Activated T-helper 1 cell treated with Interleukin-2 at 50 U/mL for 16 hours (primary cell): ENCODE data around the gene ACBD4.

Experiments
- DNase-seq: peaks from one replicate; pipeline ENCODE4 v3.0.0-alpha.2; 2020; ENCODE audit warnings: low read depth

Gene ACBD4

DNA sequence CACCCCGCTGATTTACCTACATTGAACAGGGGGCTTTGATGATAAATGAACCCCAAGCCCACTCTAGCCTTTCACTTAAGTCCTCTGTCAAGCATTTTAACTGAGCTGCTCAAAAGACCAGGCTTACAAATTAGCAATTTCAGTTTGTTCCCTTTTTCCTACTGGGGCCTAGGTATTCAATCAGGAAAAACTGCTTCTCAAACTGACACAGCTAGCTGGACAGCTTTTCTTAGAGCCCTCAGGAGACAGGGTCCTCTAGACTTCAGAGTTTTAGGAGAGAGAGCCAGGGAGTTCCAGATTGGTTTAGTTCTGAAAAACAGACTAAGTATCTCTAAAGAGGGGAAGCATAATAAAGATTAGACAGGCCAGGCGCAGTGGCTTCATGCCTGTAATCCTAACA lies 20.0 kb downstream of the ACBD4 start:
- no peak for DNase-seq

DNA sequence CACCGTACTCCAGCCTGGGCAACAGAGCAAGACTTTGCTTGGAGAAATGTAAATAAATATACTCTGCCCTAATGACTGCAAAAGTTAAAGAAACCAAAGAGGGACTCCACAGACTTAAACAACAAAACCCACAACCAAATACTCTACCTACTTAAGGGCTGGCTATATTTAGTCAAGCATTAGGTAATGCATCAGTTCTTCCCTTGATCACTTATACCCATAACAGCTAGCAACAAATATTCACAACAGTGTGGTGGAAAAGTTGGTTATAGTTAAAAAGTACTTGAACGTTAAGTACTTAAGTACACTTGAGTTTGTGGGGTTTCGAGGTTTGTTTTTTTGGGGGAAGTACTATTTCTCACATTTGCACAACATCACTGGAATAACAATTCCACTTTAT lies 20.8 kb downstream of the ACBD4 start:
- DNase-seq = no peak

DNA sequence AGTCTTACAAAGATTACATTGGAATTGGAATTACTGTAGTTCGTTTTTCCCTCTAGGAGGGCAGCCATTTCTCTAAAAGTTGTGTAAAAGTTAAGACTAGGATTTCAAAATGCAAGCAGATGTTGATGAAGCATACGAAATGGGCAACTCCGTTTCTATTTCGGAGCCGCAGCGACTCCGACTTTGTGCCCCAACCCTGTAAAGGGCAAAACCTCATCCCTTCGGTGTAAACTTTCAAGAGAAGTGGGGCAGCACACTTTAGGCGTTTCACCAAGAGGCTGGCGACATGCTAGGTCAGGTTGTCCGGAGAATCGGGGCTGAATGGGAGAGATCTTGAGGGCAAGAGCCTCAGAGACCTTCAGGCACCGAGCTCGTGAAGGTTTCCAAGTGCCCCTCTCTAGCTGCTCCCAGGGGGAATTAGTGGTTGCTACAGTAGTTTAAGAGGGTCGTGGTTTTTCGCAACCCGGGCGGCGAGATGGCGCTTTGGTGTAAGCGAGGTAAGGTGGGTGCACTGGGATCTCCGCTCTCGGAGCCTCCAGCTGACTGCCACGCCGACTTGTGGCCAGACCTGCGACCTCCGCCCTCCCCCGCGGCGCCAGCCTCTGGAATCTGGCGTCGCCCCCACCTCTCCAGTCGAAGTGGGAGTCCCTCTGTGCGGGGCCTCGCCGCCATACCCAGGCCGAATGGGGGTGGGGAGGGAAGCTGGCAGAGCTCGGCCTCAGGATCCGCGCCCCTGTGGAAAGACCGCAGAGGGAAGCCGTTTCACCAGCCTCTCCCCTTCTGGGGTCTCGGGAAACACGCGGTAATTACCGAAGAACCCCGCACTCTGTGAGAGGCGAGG lies 25.2 kb downstream of the ACBD4 start:
- peak; percentile 45 for DNase-seq

DNA sequence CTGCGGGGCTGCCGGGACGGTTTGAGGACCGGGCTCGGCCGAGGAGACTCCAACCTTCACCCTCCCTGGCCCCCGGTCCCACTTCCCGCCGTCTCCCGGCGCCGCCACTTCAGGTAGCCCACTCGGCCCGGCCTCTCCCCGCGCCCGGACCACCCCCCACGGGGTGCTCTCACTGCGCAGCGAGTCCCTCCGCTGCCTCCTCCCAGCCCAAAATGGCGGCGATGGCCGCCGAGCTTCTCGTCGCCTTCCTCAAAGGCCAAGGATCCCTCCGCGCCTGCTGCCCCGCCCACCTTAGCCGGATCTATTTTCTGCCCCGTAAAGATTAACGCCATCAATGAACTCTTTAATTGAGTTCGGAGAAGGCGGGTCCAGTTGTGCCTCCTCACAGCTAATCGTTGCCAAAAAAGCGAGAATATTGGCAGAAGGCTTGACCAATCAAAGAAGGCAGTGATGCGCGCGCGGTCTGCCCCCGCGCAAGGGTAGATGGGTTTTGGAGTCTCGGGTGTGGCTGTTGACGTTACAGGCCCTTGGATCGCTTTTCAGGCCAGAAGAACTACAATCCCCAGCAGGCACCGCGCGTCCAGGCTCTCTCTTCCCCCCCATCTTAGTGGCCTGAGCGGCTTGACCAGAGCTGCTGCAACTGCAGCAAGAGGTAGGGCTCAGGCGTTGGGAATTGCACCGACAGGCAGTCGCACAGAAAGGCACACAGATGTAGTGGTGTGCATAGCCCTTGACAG lies 26.0 kb downstream of the ACBD4 start, which contains the start of gene HEXIM2:
Gene HEXIM2, plus strand, starts transcription at position 588 of the 737 bp plus-strand sequence. CDS start 919 bp downstream, outside the sequence.
- peak; percentile 93 for DNase-seq

DNA sequence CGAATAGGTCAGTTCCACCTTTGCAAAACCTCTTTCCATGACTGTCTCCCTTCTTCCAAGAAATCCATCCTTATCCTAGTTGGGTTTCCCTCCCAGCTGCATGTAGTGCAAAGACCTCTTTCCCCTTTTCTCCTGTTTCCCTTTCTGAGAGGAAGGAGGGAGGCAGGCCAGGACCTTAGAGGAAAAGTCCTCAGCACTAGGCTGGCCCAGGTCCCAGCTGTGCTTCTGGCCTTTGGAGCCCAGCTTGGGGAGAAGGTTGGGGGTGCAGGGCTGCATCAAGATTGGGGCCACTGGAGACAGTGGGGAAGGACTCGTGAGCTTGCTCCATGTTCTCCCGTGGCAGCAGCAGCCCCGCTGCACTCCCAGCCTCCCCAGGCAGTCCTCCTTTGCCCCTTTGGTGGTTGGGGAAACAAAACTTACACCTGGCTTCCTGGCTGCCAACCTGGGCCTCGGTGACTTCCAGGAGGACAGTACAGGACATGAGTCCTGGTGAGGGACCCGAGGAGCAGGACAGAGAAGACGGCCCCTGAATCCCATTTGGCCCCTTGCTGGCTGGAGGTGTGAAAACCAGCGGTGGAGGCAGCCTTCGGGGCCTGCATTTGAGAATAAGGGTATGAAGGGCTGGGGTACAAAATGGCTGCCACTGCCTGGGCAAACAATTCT lies 26.7 kb downstream of the ACBD4 start:
- no peak for DNase-seq

DNA sequence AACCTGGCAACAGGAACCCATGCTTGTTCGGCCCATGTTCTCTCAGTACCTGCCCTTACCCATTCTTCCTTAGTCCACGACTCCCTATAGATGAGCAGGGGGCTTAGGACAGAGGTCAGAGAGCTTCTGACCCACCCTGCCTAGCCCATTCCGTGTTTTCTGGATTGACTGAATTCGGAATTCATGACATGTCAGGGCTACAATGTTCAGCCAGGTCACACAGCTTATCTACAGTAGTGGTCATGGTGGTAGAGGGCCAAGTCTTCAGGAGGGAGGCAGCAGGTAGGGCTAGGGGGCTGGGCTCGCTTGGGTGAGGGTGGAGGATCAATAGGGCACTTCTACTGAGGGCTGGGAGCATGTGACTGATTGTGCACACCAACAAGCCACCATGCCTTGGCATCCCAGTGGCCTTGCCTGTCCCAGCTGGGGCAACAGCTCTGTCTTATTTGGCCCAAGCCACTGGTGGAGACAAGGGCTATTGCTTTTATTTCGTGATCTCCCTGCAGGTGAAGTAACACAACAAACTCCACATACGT lies 29.3 kb downstream of the ACBD4 start:
- no peak for DNase-seq

DNA sequence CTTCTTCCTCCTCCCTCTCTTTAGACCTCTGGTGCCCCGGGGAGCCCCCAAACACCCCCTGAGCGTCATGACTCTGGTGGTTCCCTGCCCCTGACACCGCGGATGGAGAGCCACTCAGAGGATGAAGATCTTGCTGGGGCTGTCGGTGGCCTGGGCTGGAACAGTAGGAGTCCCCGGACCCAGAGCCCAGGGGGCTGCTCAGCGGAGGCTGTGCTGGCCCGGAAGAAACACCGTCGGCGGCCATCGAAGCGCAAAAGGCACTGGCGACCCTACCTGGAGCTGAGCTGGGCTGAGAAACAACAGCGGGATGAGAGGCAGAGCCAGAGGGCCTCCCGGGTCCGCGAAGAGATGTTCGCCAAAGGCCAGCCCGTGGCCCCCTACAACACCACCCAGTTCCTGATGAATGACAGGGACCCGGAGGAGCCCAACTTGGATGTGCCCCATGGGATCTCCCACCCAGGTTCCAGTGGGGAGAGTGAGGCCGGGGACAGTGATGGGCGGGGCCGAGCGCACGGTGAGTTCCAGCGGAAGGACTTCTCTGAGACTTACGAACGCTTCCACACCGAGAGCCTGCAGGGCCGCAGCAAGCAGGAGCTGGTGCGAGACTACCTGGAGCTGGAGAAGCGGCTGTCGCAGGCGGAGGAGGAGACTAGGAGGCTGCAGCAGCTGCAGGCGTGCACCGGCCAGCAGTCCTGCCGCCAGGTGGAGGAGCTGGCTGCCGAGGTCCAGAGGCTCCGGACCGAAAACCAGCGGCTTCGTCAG lies 33.7 kb downstream of the ACBD4 start:
- no peak for DNase-seq

DNA sequence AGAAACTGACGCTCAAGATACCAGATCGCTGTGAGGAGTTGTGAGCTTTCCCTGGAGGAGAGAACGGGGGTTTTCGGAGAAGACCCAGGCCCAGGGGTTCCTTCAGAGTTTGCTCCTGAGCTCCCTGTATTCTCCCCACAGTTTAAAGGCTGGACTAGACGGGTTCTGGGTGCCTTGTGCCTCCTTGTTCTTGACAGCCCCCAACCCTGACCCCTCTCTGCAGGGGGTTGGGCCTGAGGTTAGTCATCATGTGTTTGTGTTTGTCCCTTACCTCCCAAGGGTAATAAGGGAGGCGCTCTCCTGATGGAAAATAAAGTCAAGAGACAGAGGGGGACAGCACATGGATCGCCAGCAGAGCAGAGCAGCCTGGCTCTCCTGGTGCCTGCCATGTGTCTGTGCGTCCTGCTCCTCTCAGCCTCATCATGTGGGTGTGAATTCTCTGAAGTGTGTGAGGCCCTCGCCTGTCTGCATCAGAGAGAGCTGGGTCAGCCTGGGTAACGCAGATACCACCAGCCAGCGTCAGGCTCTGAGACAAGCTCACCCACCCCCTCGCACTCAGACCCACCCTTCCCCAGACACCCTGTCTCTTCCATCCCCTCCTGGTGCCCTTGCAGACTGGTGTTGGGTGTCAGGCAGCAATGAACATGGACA lies 34.9 kb downstream of the ACBD4 start:
- DNase-seq = no peak

DNA sequence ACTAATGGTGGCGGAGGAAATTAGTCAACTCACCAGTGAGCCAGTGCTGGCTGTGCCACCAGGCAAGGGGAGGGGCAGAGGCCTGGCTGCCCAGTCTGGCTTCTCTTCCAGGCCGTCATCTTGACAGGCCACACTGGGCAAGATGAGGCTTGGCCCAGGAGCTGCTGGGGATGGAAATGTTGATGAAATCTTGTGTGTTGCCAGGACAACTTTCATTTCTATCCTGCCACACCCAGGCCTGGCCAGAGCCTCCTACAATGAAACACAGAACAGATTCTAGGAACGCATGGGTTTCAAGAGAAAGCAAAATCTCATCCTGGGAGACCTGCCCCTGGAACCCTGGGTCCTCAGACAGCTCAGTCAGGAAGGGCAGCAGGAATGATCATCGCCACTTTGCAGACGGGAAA lies 35.4 kb downstream of the ACBD4 start:
- DNase-seq = no peak

DNA sequence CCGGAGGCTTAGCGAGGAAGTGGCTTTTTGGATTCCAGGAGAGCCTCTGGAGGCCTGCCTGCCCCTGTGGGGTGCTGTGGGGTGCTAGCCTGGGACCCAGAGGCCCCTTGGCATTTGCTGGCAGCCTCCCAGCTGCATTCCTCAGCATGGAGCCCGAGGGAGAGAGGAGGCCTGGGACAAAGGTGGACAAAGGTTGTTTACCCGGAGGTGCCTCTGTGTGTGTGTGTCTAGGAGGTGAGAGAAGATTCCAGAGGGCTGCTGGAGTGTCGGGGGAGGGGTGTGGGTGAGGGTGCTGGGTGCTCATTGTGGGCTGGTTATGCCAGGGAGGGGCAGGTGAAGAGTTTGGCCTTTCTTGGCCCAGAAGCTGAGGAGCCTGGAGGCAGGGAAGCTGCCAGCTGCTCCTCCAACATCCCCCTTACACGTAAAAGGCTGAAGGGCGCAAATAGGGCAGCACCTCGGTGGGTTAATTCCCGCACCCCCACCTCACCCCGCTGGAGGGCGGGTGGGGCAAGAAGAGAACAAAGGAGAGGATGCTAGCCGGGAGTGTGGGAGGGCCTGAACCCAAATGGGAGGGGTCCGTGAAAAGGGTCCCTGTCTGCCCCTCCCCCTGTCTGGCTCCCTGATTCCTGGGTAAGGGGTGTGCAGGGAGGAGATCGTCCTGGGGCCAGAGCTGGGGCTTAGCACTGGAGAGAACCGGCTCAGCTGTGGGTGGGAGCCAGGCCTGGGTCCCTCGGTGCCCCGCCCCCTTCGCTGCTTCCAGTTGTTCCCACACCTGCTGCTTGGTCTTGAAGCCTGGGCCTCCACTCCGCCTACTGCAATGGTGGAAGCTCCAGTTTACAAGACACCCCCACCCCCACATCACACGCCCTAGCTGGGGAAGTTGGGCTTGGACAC lies 36.1 kb downstream of the ACBD4 start:
- no peak for DNase-seq

DNA sequence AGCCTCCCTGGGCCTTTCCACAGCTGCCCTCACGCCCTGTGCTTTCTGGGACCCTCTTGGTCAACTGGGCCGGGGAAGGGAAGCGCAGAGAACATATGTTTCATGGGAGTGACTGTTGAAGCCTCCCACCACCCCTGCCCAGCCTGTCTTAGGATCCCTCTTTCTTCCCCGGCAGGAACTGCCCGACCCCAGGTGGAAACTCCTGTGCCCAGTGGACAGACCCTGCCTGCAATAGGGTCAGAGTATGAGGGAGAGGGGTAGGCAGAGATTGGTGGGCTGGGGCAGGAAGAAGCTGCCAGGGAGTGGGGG lies 36.7 kb downstream of the ACBD4 start:
- no peak for DNase-seq

DNA sequence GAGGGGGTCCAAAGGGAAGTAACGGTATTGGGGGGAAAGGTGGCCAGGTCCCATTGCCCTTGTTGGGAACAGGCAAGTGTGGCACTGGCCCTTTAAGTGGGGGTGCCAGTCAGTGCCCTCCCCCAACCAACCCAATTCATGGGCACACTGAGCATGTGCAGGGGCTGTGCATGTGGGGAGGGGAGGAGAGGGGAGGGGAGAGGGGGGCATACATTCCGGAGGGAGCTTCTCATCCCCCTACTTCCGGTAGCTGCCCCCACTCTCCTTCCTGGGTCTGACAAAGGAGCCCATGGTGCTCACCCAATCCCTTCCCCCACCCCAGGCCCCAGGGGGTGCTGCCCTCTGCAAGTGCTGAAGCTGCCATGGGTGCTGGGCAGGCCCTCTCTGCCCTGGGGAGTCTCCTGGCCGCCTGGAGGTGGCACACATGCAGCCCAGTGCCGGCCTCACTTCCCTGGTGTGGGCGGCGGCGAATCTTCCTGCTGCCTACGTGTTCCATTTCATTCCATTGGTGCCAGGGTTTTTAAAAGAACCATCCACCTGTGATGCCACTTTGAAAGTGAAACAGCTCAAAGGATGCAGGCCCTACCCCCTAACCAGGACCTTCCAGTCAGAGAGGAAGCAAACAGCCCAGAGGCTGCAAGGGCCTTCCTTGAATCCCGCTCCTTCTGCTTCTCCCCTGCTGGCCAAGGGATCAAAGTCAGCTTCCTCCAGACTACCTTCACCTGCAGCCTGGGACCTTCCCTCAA lies 37.2 kb downstream of the ACBD4 start:
- peak; percentile 22 for DNase-seq

DNA sequence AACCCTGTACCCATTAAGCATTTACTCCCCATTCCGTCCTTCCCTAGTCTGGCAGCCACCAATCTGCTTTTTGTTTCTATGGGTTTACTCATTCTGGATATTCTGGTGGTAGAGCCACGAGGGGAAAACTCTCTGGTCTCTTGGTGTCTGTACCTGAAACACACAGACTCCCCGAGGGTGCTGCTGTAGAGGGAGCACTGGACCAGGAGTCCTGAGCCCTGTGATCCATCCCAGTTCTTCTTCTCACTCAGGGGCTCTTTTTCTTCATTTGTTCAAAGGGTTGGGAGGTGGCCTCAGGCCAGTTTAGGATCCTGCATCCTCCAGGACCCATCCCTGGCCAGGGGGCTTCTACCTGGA lies 40.2 kb downstream of the ACBD4 start:
- DNase-seq = no peak

DNA sequence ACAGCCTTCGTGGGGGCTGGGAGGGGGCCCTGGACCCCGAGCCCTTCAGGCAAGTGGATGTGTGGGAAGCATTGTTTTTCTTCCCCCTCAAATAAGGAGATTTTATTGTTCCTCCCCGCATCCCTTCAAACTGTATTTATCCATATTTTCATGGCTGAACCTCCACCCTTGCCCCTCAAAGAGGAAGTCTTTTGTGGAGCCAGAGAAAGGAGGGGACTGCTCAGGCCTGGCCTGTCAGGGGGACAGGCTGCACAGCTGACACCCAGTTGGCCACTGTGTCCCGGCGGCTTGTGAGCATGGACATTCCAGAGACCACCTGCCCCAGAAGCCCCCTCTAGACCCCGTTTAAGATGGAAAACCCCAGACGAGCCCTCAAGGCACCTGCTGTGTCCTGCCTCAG lies 42.1 kb downstream of the ACBD4 start:
- no peak for DNase-seq

DNA sequence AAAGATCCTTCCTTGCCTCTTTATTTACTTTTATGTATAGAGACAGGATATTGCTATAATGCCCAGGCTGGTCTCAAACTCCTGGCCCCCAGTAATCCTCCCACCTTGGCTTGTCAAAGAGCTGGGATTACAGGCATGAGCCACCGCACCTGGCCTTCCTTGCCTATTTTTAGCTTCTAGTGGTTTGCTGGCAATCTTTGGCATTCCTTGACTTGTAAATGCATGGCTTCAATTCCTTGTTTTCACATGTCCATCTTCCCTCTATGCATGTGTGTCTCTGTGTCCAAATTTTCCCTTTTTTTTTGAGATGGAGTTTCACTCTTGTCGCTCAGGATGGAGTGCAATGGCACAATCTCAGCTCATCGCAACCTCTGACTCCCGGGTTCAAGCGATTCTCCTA lies 48.7 kb downstream of the ACBD4 start:
- no peak for DNase-seq

DNA sequence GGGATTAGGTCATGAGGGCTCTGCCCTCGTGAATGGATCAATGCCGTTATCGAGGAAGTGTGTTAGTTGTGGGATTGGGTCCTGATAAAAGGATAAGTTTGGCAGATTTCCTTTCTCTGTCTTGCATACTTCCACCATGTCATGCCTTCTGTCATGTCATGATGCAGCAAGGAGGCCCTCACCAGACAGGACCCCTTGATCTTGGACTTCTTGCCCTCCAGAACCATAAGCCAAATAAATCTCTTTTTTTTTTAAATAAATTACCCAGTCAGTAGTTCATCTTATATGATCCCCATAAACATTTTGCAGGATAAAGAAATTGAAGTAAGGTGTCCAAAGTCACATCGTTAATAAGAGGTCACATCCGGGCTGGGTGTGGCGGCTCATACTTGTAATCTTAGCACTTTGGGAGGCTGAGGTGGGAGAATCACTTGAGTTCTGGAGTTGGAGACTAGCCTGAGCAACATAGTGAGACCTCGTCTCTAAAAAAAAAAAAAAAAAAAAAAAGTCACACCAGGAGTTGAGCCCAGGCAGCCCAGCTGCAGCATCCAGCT lies 51.4 kb downstream of the ACBD4 start:
- no peak for DNase-seq

DNA sequence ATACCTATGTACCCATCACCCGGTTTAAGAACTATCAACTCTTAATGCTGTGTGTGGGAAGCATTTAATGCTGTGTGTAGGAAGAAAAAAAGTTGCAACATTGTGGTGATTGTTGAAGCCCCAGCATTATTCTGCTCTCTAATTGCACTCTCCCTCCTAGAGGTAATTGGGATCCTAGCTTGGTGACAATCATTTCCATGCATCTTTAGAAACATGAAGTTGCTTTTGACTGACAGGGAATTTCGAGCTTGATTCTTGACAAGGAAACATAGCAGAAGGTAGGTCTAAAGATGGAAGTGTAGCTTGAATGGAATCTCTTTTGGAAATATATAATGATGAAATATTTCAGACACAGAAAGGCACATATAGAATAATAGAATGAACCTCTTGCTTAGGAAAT lies 53.5 kb downstream of the ACBD4 start:
- no peak for DNase-seq

DNA sequence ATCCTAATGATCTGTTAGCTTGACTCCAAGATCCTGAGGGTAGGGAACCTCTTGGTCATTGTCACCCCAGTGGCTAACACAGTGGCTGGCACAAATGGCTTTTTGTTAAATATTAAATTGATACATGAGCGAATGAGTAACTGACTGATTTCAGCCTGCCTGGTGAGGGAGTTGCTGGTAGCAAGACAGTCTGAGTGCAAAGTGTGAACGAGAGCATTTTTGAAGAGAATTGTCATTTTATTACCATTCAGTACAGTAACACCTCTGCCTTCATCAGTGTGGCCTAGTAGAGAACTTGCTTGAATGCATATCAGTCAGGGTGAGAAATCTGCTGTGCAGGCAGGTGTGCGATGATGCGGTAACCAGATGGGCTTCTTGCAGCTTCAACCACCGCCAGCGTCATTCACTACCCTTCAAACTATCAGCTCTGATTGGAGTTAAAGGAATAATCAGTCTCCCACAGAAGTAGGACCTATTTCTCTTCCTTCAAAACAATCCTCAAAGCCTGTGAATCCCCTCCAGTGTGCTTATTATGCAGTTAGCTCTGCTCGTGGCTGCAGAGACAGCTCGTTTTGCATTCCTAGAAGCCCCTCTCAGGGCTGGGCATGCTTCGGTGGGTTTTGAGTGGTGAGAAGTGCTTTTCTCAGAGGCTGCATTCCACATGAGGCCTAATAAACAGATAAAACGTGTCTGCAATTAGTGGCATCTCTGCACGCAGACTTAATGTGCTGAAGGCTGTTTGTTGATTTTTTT lies 55.2 kb downstream of the ACBD4 start:
- DNase-seq = no peak
